HG02763 (cell line): ENCODE results near the gene FARP2.

Source experiments
- ATAC-seq: cut with Tn5 transposase; IDR thresholded peaks from one replicate; pipeline ENCODE4 v1.9.1; 2021; ENCODE audit warnings: mild to moderate bottlenecking, moderate library complexity; ENCODE audit not compliant: unreplicated experiment

The FARP2 gene

GRCh38 chr2:241482126-241482955 lies 126.3 kb downstream of the FARP2 start:
- no peak for ATAC-seq

- no peak for ATAC-seq
Measured at GRCh38 chr2:241483305-241483704, 127.2 kb downstream of the FARP2 start.

GRCh38 chr2:241485172-241485911 lies 129.3 kb downstream of the FARP2 start:
- no peak for ATAC-seq

- no peak for ATAC-seq
Measured at GRCh38 chr2:241489088-241489487, 133.0 kb downstream of the FARP2 start.

- ATAC-seq: no peak
Measured at GRCh38 chr2:241489733-241490680, 133.9 kb downstream of the FARP2 start.

GRCh38 chr2:241490825-241491506 lies 134.9 kb downstream of the FARP2 start:
- ATAC-seq: no peak

GRCh38 chr2:241491549-241492173 lies 135.6 kb downstream of the FARP2 start:
- no peak for ATAC-seq

GRCh38 chr2:241492174-241492565 lies 136.1 kb downstream of the FARP2 start:
- ATAC-seq: no peak

- ATAC-seq: no peak
Measured at GRCh38 chr2:241493092-241493491, 137.0 kb downstream of the FARP2 start.

- ATAC-seq: no peak
Measured at GRCh38 chr2:241494311-241494908, 138.3 kb downstream of the FARP2 start.

GRCh38 chr2:241495172-241496002 lies 139.3 kb downstream of the FARP2 start:
- no peak for ATAC-seq

GRCh38 chr2:241496003-241496707 lies 140.1 kb downstream of the FARP2 start:
- ATAC-seq: no peak

GRCh38 chr2:241496904-241497877 lies 141.1 kb downstream of the FARP2 start:
- no peak for ATAC-seq

GRCh38 chr2:241498115-241499070 lies 142.3 kb downstream of the FARP2 start:
- no peak for ATAC-seq

- ATAC-seq: no peak
Measured at GRCh38 chr2:241499146-241499965, 143.3 kb downstream of the FARP2 start.
